ENCODE measurements around the gene HDHD2. TPM values are rescaled to one million over a fixed set of nuclear protein-coding genes. Genes with fewer than 3 reads are reported as not detected.

The HDHD2 gene
- polyA plus RNA-seq, 1 donor (not counting 4 experiments of a cell fraction or from before 2014, with no cell fraction given) = 17.7 TPM

DNA sequence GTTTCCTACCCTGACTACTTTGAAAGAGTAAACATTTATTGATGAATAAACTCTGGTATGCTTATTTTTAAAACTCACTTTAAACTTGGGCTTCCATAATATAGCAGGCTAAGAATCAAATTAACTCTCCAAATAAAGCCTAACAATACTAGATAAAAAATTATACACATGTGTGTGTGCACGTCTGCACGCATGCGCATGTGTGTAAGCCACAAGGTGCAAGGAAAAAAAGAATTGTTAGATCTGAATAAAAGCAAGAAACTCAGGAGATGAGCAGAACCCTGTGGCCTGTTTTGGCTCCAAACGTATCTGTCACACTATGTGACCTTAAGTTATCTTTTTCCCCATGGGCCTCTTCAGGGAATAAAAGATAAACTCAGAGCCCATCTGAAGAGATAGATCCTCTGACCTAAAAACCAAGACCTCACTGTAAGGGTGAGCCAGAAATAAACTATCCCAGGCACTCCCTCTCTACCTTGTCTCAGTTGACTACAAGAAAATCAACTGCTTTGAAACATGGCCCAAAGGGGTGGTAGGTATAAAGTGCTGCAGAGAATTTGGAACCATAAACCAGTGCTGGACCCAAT is 6.3 kb downstream of the HDHD2 start:
- Histone ChIP-seq H3K4me3 (ENCODE audit: control insufficient read depth in 2 of 3, extremely low read depth in 1 of 3, insufficient read depth in 2 of 3, low read depth in 1 of 3, low read length in 3 of 3) (no peak overlapping the region), H3K79me2 (ENCODE audit: control insufficient read depth, insufficient read depth, low read length) (peaks cover 73% of the 10 kb centered on the region), H3K9me3 (ENCODE audit: control insufficient read depth, low read depth, low read length) (no peaks in the 10 kb centered on the region), H3K4me2 (ENCODE audit: control insufficient read depth, extremely low read depth, insufficient read depth, low read depth, low read length) (no peak overlapping the region), H3K27ac (ENCODE audit: control insufficient read depth, insufficient read depth, low read length) (no peak overlapping the region), H3K27me3 (ENCODE audit: control insufficient read depth, extremely low read depth, insufficient read depth, low read length) (no peaks in the 10 kb centered on the region), H3K4me1 (ENCODE audit: control insufficient read depth, extremely low read depth, insufficient read depth, low read length) (peaks cover 3% of the 10 kb centered on the region), H3K36me3 (ENCODE audit: control insufficient read depth in 2 of 2, extremely low read depth in 1 of 2, insufficient read depth in 2 of 2, low read length in 2 of 2) (no peaks in the 10 kb centered on the region), H3K9me1 (ENCODE audit: control insufficient read depth, extremely low read depth, insufficient read depth, low read length) (no peaks in the 10 kb centered on the region), H3K9ac (ENCODE audit: control insufficient read depth, extremely low read depth, insufficient read depth, low read length) (no peak overlapping the region), H4K20me1 (ENCODE audit: control insufficient read depth, extremely low read depth, insufficient read depth, low read length) (peaks cover 4% of the 10 kb centered on the region), H2AFZ (ENCODE audit: control insufficient read depth, low read length) (no peak overlapping the region)
- FAIRE-seq = no peak
- DNase-seq (ENCODE audit: low read depth, low spot score) = no peak
- dilution Hi-C loops (cut with MboI; ENCODE audit: extremely low pct_ligation_motif_present, low sequenced_read_pairs) = no loop called here
- TF ChIP-seq, protein P1, sequence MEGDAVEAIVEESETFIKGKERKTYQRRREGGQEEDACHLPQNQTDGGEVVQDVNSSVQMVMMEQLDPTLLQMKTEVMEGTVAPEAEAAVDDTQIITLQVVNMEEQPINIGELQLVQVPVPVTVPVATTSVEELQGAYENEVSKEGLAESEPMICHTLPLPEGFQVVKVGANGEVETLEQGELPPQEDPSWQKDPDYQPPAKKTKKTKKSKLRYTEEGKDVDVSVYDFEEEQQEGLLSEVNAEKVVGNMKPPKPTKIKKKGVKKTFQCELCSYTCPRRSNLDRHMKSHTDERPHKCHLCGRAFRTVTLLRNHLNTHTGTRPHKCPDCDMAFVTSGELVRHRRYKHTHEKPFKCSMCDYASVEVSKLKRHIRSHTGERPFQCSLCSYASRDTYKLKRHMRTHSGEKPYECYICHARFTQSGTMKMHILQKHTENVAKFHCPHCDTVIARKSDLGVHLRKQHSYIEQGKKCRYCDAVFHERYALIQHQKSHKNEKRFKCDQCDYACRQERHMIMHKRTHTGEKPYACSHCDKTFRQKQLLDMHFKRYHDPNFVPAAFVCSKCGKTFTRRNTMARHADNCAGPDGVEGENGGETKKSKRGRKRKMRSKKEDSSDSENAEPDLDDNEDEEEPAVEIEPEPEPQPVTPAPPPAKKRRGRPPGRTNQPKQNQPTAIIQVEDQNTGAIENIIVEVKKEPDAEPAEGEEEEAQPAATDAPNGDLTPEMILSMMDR (optimal IDR thresholded peaks at IDR 0.05 in 1 of 3, IDR thresholded peaks at IDR 0.05 in 1 of 3, conservative IDR thresholded peaks at IDR 0.05 in 1 of 3; ENCODE audit: extremely low read depth in 1 of 3, insufficient read depth in 2 of 3, low read length in 3 of 3) = no peak
- no peak for TF ChIP-seq EZH2 (IDR thresholded peaks at IDR 0.05; ENCODE audit: low read length)

DNA sequence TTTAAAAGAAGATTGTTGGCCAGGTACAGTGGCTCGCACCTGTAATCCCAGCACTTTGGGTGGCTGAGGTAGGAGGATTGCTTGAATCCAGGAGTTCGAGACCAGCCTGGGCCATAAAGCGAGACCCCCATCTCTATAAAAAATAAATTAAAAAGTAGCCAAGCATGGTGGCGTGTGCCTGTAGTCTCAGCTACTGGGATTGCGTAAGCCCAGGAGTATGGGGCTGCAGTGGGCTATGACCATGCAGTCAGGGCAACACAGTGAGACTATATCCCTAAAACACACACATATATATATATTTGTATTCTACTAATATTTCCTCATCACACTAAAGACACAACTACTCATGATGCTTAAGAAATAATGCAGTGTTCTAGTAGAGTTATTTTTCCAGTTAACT is 7.1 kb downstream of the HDHD2 start:
- dilution Hi-C loops (cut with MboI; ENCODE audit: extremely low pct_ligation_motif_present, low sequenced_read_pairs) = no loop called here
- Histone ChIP-seq H3K9me1 (ENCODE audit: control insufficient read depth, extremely low read depth, insufficient read depth, low read length) (no peaks in the 10 kb centered on the region), H3K27ac (ENCODE audit: control insufficient read depth, insufficient read depth, low read length) (no peak overlapping the region), H3K79me2 (ENCODE audit: control insufficient read depth, insufficient read depth, low read length) (peaks cover 69% of the 10 kb centered on the region), H3K27me3 (ENCODE audit: control insufficient read depth, extremely low read depth, insufficient read depth, low read length) (no peaks in the 10 kb centered on the region), H3K36me3 (ENCODE audit: control insufficient read depth in 2 of 2, extremely low read depth in 1 of 2, insufficient read depth in 2 of 2, low read length in 2 of 2) (no peaks in the 10 kb centered on the region), H2AFZ (ENCODE audit: control insufficient read depth, low read length) (no peak overlapping the region), H4K20me1 (ENCODE audit: control insufficient read depth, extremely low read depth, insufficient read depth, low read length) (peaks cover 8% of the 10 kb centered on the region), H3K4me3 (ENCODE audit: control insufficient read depth in 2 of 3, extremely low read depth in 1 of 3, insufficient read depth in 2 of 3, low read depth in 1 of 3, low read length in 3 of 3) (no peak overlapping the region), H3K4me2 (ENCODE audit: control insufficient read depth, extremely low read depth, insufficient read depth, low read depth, low read length) (no peak overlapping the region), H3K9ac (ENCODE audit: control insufficient read depth, extremely low read depth, insufficient read depth, low read length) (no peak overlapping the region), H3K4me1 (ENCODE audit: control insufficient read depth, extremely low read depth, insufficient read depth, low read length) (no peaks in the 10 kb centered on the region), H3K9me3 (ENCODE audit: control insufficient read depth, low read depth, low read length) (no peaks in the 10 kb centered on the region)
- FAIRE-seq (no peak), DNase-seq (ENCODE audit: low read depth, low spot score) (no peak)
- TF ChIP-seq EZH2 (IDR thresholded peaks at IDR 0.05; ENCODE audit: low read length) = no peak

DNA sequence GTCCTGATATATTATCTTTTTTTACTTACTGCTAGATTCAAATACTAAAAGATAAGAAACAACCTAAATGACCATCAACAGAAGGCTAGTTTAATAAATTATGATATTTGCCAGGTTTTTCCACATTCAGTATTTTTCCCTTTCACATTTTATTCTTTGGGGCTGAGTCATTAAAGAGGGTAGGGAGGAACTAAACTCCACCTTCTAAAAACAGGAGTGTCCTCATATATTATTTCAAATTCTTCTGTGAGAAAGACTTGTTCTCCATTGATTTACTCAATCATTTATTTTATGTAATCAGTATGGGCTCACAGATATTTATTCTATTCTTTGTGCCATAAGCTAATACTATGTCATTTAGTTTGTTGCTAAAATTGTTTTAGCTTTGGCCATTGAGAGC is 9.0 kb downstream of the HDHD2 start:
- TF ChIP-seq, protein P1 (optimal IDR thresholded peaks at IDR 0.05 in 1 of 3, IDR thresholded peaks at IDR 0.05 in 1 of 3, conservative IDR thresholded peaks at IDR 0.05 in 1 of 3; ENCODE audit: extremely low read depth in 1 of 3, insufficient read depth in 2 of 3, low read length in 3 of 3) = no peak
- TF ChIP-seq EZH2 (IDR thresholded peaks at IDR 0.05; ENCODE audit: low read length) = no peak
- no peak for FAIRE-seq
- H3K79me2 ChIP-seq (ENCODE audit: control insufficient read depth, insufficient read depth, low read length) = peaks cover 53% of the 10 kb centered on the region
- H3K9me1 ChIP-seq (ENCODE audit: control insufficient read depth, extremely low read depth, insufficient read depth, low read length) = no peaks in the 10 kb centered on the region
- H3K36me3 ChIP-seq (ENCODE audit: control insufficient read depth in 2 of 2, extremely low read depth in 1 of 2, insufficient read depth in 2 of 2, low read length in 2 of 2) = no peaks in the 10 kb centered on the region
- no peak overlapping the region for H3K27ac ChIP-seq (ENCODE audit: control insufficient read depth, insufficient read depth, low read length)
- no peaks in the 10 kb centered on the region for H3K27me3 ChIP-seq (ENCODE audit: control insufficient read depth, extremely low read depth, insufficient read depth, low read length)
- no peak overlapping the region for H2AFZ ChIP-seq (ENCODE audit: control insufficient read depth, low read length)
- H3K9me3 ChIP-seq (ENCODE audit: control insufficient read depth, low read depth, low read length) = no peaks in the 10 kb centered on the region
- H4K20me1 ChIP-seq (ENCODE audit: control insufficient read depth, extremely low read depth, insufficient read depth, low read length) = peaks cover 7% of the 10 kb centered on the region
- H3K4me1 ChIP-seq (ENCODE audit: control insufficient read depth, extremely low read depth, insufficient read depth, low read length) = no peaks in the 10 kb centered on the region
- DNase-seq (ENCODE audit: low read depth, low spot score) = no peak
- no peak overlapping the region for H3K4me2 ChIP-seq (ENCODE audit: control insufficient read depth, extremely low read depth, insufficient read depth, low read depth, low read length)
- H3K9ac ChIP-seq (ENCODE audit: control insufficient read depth, extremely low read depth, insufficient read depth, low read length) = no peak overlapping the region
- no peak overlapping the region for H3K4me3 ChIP-seq (ENCODE audit: control insufficient read depth in 2 of 3, extremely low read depth in 1 of 3, insufficient read depth in 2 of 3, low read depth in 1 of 3, low read length in 3 of 3)
- dilution Hi-C loops (cut with MboI; ENCODE audit: extremely low pct_ligation_motif_present, low sequenced_read_pairs) = no loop called here

Measured in keratinocyte (primary cell).